Measurements from ENCODE around the gene ZIC4.

DNA sequence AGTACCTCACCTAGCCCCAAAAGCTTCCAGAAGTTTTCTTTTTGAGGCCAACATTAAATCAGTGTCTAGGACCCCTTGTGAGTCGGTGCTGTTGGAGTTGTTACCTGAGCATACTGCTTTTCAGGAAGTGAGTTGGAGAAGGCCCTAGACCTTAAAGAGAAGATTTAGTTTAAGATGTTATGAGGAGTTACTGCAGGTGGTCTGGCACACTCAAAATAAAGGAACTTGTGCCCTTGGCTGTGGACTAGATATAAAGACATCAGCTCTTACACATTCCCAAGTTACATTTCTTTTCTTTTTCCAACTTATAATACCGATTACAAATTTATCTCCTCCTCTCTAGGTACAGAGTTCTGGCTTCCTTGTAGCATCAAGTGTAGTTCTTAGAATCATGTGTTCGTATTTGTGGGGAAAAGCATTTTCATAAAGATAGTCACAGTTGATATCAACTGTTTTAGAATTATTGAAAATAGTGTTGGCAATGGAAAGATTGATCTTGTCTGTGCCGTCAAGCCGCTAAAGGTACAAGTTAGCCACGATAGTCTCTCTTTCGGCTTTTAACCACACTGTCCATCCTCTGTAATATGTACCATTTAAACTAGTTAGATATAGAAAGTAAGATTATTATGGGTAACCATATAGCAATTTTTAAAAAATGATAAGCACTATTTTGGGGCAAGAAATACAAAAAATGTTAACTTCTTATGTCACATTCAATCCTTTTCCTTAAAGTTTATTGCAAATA is 11.4 kb upstream of the ZIC4 start:
- TF ChIP-seq, protein P1, sequence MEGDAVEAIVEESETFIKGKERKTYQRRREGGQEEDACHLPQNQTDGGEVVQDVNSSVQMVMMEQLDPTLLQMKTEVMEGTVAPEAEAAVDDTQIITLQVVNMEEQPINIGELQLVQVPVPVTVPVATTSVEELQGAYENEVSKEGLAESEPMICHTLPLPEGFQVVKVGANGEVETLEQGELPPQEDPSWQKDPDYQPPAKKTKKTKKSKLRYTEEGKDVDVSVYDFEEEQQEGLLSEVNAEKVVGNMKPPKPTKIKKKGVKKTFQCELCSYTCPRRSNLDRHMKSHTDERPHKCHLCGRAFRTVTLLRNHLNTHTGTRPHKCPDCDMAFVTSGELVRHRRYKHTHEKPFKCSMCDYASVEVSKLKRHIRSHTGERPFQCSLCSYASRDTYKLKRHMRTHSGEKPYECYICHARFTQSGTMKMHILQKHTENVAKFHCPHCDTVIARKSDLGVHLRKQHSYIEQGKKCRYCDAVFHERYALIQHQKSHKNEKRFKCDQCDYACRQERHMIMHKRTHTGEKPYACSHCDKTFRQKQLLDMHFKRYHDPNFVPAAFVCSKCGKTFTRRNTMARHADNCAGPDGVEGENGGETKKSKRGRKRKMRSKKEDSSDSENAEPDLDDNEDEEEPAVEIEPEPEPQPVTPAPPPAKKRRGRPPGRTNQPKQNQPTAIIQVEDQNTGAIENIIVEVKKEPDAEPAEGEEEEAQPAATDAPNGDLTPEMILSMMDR (IDR thresholded peaks at IDR 0.05 in 2 of 3, conservative IDR thresholded peaks at IDR 0.05 in 1 of 3; ENCODE audit: insufficient read depth in 2 of 3, low read depth in 1 of 3, low read length in 3 of 3) = no peak
- no peak for TF ChIP-seq ZNF785 (CRISPR knock-in tag; IDR thresholded peaks at IDR 0.05)

Measured in K562 (cell line).